ENCODE results near the gene CPLANE1. TPM values are rescaled to one million over a fixed set of nuclear protein-coding genes. Genes with fewer than 3 reads are reported as not detected.
"Not testable (repeated sequence)": the region's sequence is repeated elsewhere in the genome, so short reads cannot be mapped to it uniquely, and the experiment has no call there.

CPLANE1 gene
- total RNA-seq, 4 donors from 2014 or later, result 50.0 to 80.0 (median 61.1) TPM

DNA sequence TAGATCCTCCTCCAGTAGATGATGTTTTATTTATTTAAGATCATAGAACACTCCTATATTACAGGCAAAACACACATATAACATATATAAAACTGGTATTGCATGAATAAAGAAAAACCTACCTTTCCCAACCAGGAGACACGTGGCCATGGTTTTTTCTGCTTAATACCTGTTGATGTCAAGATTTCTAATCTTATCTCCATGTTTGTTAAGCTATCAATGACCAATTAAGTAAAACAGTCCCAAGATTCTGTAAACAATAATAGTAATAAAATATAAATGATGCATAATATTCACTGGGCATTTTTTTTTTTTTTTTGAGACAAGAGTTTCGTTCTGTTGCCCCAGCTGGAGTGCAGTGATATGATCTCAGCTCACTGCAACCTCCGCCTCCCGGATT lies 1.7 kb downstream of the CPLANE1 start:
- H3K27me3 ChIP-seq, result no peaks in the 10 kb centered on the region
- TF ChIP-seq EP300 (IDR thresholded peaks at IDR 0.05) (no peak), POLR2A (IDR thresholded peaks at IDR 0.05) (no peak)
- TF ChIP-seq, protein P1, sequence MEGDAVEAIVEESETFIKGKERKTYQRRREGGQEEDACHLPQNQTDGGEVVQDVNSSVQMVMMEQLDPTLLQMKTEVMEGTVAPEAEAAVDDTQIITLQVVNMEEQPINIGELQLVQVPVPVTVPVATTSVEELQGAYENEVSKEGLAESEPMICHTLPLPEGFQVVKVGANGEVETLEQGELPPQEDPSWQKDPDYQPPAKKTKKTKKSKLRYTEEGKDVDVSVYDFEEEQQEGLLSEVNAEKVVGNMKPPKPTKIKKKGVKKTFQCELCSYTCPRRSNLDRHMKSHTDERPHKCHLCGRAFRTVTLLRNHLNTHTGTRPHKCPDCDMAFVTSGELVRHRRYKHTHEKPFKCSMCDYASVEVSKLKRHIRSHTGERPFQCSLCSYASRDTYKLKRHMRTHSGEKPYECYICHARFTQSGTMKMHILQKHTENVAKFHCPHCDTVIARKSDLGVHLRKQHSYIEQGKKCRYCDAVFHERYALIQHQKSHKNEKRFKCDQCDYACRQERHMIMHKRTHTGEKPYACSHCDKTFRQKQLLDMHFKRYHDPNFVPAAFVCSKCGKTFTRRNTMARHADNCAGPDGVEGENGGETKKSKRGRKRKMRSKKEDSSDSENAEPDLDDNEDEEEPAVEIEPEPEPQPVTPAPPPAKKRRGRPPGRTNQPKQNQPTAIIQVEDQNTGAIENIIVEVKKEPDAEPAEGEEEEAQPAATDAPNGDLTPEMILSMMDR (IDR thresholded peaks at IDR 0.05), result no peak
- 89 to 91% methylated on average over 4 of the region's 4 CpGs for WGBS, 2 donors
- H3K36me3 ChIP-seq, result peaks cover 0 to 9% (median 0%) of the 10 kb centered on the region in 3 donors
- DNase-seq (ENCODE audit: low spot score in 2 of 2), result no peak
- peaks cover 0 to 37% (median 20%) of the 10 kb centered on the region in 4 donors for H3K4me1 ChIP-seq
- H3K9me3 ChIP-seq, result no peaks in the 10 kb centered on the region
- H3K4me3 ChIP-seq, result peak overlapping the region in 1 of 4 donors; percentile 94
- H3K27ac ChIP-seq, result no peak overlapping the region

DNA sequence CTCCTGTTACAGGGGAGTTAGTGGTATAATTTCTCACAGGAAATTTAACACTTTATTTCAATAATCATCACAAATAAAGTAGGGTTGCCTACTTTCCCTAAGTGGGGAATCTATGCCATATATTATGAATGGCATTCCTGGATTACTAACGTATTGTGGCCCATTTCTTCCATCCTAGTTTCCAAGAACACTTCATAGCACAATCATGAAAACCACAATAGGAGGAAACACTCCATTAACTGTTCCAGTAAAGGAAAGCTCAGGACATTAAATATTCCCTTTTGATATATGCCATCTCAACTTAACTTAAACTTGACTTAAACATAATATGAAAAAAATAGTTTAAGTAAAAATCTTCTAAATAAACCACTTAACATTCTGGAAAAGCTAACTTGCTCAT lies 2.1 kb downstream of the CPLANE1 start:
- Histone ChIP-seq H3K9me3 (no peaks in the 10 kb centered on the region), H3K36me3 (peaks cover 0 to 13% (median 0%) of the 10 kb centered on the region in 3 donors), H3K27me3 (no peaks in the 10 kb centered on the region), H3K27ac (no peak overlapping the region), H3K4me3 (no peak overlapping the region), H3K4me1 (peaks cover 0 to 37% (median 20%) of the 10 kb centered on the region in 4 donors)
- WGBS, 2 donors, result 42 to 43% methylated on average over 1 of the region's 1 CpG
- no peak for DNase-seq (ENCODE audit: low spot score in 2 of 2)
- TF ChIP-seq EP300 (IDR thresholded peaks at IDR 0.05) (no peak), POLR2A (IDR thresholded peaks at IDR 0.05) (no peak)
- TF ChIP-seq, protein P1 (IDR thresholded peaks at IDR 0.05), result no peak

GRCh38 chr5:37234288-37234687 lies 14.9 kb downstream of the CPLANE1 start:
- H3K9me3 ChIP-seq, result peaks cover 0 to 20% (median 3%) of the 10 kb centered on the region in 4 donors
- H3K4me1 ChIP-seq, result no peaks in the 10 kb centered on the region
- no peak overlapping the region for H3K4me3 ChIP-seq
- H3K27ac ChIP-seq, result no peak overlapping the region
- peaks cover 0 to 97% (median 5%) of the 10 kb centered on the region in 3 donors for H3K36me3 ChIP-seq
- WGBS, 2 donors, result 97 to 98% methylated on average over 2 of the region's 2 CpGs
- H3K27me3 ChIP-seq, result no peaks in the 10 kb centered on the region
- no peak for DNase-seq (ENCODE audit: low spot score in 2 of 2)
- TF ChIP-seq, protein P1 (IDR thresholded peaks at IDR 0.05), result no peak
- TF ChIP-seq POLR2A (IDR thresholded peaks at IDR 0.05), result no peak
- TF ChIP-seq EP300 (IDR thresholded peaks at IDR 0.05), result no peak

- peaks cover 0 to 87% (median 3%) of the 10 kb centered on the region in 3 donors for H3K36me3 ChIP-seq
- DNase-seq (ENCODE audit: low spot score in 2 of 2), result no peak
- TF ChIP-seq, protein P1 (IDR thresholded peaks at IDR 0.05), result no peak
- no peak for TF ChIP-seq POLR2A (IDR thresholded peaks at IDR 0.05)
- TF ChIP-seq EP300 (IDR thresholded peaks at IDR 0.05), result no peak
- no peak overlapping the region for H3K4me3 ChIP-seq
- H3K4me1 ChIP-seq, result no peaks in the 10 kb centered on the region
- H3K27me3 ChIP-seq, result no peaks in the 10 kb centered on the region
- H3K9me3 ChIP-seq, result no peaks in the 10 kb centered on the region
- H3K27ac ChIP-seq, result no peak overlapping the region
Observed at GRCh38 chr5:37226377-37226776, 22.8 kb downstream of the CPLANE1 start.

- Histone ChIP-seq H3K27me3 (no peaks in the 10 kb centered on the region), H3K27ac (no peak overlapping the region), H3K36me3 (peaks cover 0 to 96% (median 3%) of the 10 kb centered on the region in 3 donors), H3K4me1 (no peaks in the 10 kb centered on the region), H3K4me3 (no peak overlapping the region), H3K9me3 (no peaks in the 10 kb centered on the region)
- no peak for DNase-seq (ENCODE audit: low spot score in 2 of 2)
- TF ChIP-seq, protein P1 (IDR thresholded peaks at IDR 0.05), result no peak
- no peak for TF ChIP-seq EP300 (IDR thresholded peaks at IDR 0.05)
Observed at GRCh38 chr5:37222181-37222580, 27.0 kb downstream of the CPLANE1 start.

DNA sequence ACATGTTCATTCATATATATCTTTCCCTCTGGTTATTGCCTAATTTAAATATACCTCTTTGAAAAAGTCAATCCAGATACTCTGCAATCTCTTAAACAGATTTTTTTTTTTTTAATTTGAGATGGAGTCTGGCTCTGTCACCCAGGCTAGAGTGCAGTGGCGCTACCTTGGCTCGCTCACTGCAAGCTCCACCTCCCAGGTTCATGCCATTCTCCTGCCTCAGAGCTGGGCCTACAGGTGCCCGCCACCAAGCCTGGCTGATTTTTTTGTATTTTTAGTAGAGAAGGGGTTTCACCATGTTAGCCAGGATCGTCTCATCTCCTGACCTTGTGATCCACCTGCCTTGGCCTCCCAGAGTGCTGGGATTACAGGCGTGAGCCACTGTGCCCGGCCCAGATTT lies 28.8 kb downstream of the CPLANE1 start:
- H3K9me3 ChIP-seq; DNase-seq (ENCODE audit: low spot score in 2 of 2); H3K4me3 ChIP-seq; H3K4me1 ChIP-seq; H3K27ac ChIP-seq; H3K27me3 ChIP-seq: not testable (repeated sequence)
- WGBS, 2 donors, result 93 to 95% methylated on average over 6 of the region's 6 CpGs
- peaks cover 0 to 95% (median 0%) of the 10 kb centered on the region in 3 donors for H3K36me3 ChIP-seq

- not testable (repeated sequence) for H3K9me3 ChIP-seq; DNase-seq (ENCODE audit: low spot score in 2 of 2); H3K27me3 ChIP-seq; H3K4me3 ChIP-seq; H3K4me1 ChIP-seq; H3K27ac ChIP-seq
- WGBS, 2 donors, result 88 to 92% methylated on average over 5 of the region's 5 CpGs
- peaks cover 0 to 95% (median 0%) of the 10 kb centered on the region in 3 donors for H3K36me3 ChIP-seq
Observed at GRCh38 chr5:37219384-37219783, 29.8 kb downstream of the CPLANE1 start.

All from tibial nerve (tissue), 4 donors.